Measurements from ENCODE around the gene SOX1. TPM values are rescaled to one million over a fixed set of nuclear protein-coding genes. Genes with fewer than 3 reads are reported as not detected.

The SOX1 gene
- total RNA-seq, 1 experiment from 2014 or later: not detected

DNA sequence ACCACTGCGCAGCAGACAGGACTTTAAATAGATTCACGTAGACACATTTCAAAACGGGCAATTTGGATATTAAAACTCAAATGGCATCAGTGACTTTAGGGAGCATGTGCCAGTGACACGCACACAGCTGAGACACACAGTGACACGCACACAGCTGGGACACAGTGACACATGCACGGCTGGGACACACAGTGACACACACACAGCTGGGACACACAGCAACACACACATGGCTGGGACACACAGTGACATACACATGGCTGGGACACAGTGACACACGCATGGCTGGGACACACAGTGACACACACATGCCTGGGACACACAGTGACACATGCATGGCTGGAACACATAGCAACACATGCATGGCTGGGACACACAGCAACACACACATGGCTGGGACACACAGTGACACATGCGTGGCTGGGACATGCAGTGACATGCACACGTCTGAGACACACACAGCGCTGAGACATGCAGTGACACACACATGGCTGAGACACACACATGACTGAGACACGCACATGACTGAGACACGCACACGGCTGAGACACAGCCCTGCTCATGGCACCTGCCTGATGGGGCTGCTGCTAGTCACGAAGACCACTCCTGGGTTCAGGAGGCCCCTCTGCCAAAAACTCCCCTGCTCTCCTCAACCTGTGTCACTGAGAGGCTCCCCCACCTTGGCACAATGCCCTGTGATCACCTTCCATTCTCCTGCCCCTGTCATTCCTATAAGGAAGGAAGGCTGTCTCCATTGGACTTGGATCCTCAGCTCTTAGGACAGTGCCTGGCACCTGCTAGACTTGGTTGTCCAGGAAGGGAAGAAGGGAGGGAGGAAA is 52.5 kb downstream of the SOX1 start:
- no peaks in the 10 kb centered on the region for H3K36me3 Mint-ChIP-seq (ENCODE audit: insufficient read depth, unreplicated experiment)
- TF ChIP-seq, protein P1, sequence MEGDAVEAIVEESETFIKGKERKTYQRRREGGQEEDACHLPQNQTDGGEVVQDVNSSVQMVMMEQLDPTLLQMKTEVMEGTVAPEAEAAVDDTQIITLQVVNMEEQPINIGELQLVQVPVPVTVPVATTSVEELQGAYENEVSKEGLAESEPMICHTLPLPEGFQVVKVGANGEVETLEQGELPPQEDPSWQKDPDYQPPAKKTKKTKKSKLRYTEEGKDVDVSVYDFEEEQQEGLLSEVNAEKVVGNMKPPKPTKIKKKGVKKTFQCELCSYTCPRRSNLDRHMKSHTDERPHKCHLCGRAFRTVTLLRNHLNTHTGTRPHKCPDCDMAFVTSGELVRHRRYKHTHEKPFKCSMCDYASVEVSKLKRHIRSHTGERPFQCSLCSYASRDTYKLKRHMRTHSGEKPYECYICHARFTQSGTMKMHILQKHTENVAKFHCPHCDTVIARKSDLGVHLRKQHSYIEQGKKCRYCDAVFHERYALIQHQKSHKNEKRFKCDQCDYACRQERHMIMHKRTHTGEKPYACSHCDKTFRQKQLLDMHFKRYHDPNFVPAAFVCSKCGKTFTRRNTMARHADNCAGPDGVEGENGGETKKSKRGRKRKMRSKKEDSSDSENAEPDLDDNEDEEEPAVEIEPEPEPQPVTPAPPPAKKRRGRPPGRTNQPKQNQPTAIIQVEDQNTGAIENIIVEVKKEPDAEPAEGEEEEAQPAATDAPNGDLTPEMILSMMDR (IDR thresholded peaks at IDR 0.05; ENCODE audit: unreplicated experiment): no peak
- no peak overlapping the region for H3K4me3 Mint-ChIP-seq (ENCODE audit: unreplicated experiment)
- BruUV-seq (replicated peaks): no TSS peak
- ChIA-PET POLR2A (interaction anchor here (0.6 kb wide), 2 partner anchors 9 to 553 kb away, joined by 3 to 4 read pairs; no protein-coding TSS in a partner anchor), CTCF (interaction anchor here (0.7 kb wide), 1 partner anchor 238 kb away, joined by 3 read pairs; no protein-coding TSS in a partner anchor)
- peaks cover 13% of the 10 kb centered on the region for H3K9me3 Mint-ChIP-seq (ENCODE audit: unreplicated experiment)
- H3K27me3 Mint-ChIP-seq (ENCODE audit: insufficient read depth, unreplicated experiment): peaks cover 8% of the 10 kb centered on the region
- DNase-seq (ENCODE audit: unreplicated experiment): no peak
- peaks cover 6% of the 10 kb centered on the region for H3K4me1 Mint-ChIP-seq (ENCODE audit: insufficient read depth, unreplicated experiment)
- H3K27ac Mint-ChIP-seq (ENCODE audit: low read depth, unreplicated experiment): no peak overlapping the region
- intact Hi-C loops (cut with micrococcal nuclease): no loop called here

DNA sequence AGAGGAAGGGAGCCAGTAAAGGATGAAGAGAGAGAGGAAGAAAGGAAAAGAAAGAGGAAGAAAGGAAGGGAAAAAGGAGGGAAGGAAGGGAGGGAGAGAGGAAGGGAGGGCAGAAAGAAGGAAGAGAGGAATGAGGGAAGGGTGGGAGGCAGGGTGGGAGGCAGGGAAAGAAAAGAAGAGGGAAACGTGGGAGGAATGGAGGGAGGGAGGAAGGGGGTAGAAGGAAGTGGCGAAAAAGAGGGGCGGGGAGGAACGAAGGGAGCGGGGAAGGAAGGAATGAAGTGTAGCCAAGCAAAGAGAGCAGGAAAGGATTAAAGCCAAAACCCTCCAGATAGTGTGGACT is 53.1 kb downstream of the SOX1 start:
- intact Hi-C loops (cut with micrococcal nuclease): no loop called here
- H3K36me3 Mint-ChIP-seq (ENCODE audit: insufficient read depth, unreplicated experiment): no peaks in the 10 kb centered on the region

More for the DNA sequence above, 53.1 kb downstream of the SOX1 start:
- Mint-ChIP-seq H3K27ac (ENCODE audit: low read depth, unreplicated experiment) (no peak overlapping the region), H3K27me3 (ENCODE audit: insufficient read depth, unreplicated experiment) (peaks cover 14% of the 10 kb centered on the region), H3K4me3 (ENCODE audit: unreplicated experiment) (no peak overlapping the region), H3K9me3 (ENCODE audit: unreplicated experiment) (peaks cover 19% of the 10 kb centered on the region), H3K4me1 (ENCODE audit: insufficient read depth, unreplicated experiment) (no peaks in the 10 kb centered on the region)
- no TSS peak for BruUV-seq (replicated peaks)
- no peak for DNase-seq (ENCODE audit: unreplicated experiment)
- ChIA-PET POLR2A (interaction anchor here (0.6 kb wide), 2 partner anchors 10 to 554 kb away, joined by 3 to 4 read pairs; no protein-coding TSS in a partner anchor), CTCF (interaction anchor here (0.7 kb wide), 1 partner anchor 238 kb away, joined by 3 read pairs; no protein-coding TSS in a partner anchor)
- TF ChIP-seq, protein P1 (IDR thresholded peaks at IDR 0.05; ENCODE audit: unreplicated experiment): no peak
